IPS-20b (cell line): ENCODE data around the gene DRP2.

Experiments used
- H3K27ac ChIP-seq: one replicate; pipeline ENCODE4 v1.5.1; 2013; ENCODE audit warnings: low read length
- H3K27me3 ChIP-seq: 2 replicates; pipeline ENCODE4 v1.6.1; 2013; ENCODE audit warnings: mild to moderate bottlenecking, low read length, inconsistent platforms; ENCODE audit not compliant: insufficient read depth
- H3K36me3 ChIP-seq: 2 replicates; pipeline ENCODE4 v1.6.1; 2013; ENCODE audit warnings: low read depth, mild to moderate bottlenecking, inconsistent platforms, low read length, moderate library complexity; ENCODE audit not compliant: insufficient read depth
- H3K4me1 ChIP-seq: 2 replicates; pipeline ENCODE4 v1.6.1; 2013; ENCODE audit warnings: mild to moderate bottlenecking, control low read depth, inconsistent platforms, low read length, moderate library complexity; ENCODE audit not compliant: insufficient read depth
- H3K4me3 ChIP-seq: 2 replicates; pipeline ENCODE4 v1.5.1; 2013; ENCODE audit warnings: mild to moderate bottlenecking, low read length, inconsistent platforms
- H3K9ac ChIP-seq: 2 replicates; pipeline ENCODE4 v1.6.1; 2013; ENCODE audit warnings: low read depth, mild to moderate bottlenecking, inconsistent platforms, low read length, moderate library complexity
- H3K9me3 ChIP-seq: 2 replicates; pipeline ENCODE4 v1.6.1; 2013; ENCODE audit warnings: mild to moderate bottlenecking, low read depth, low read length, inconsistent platforms; ENCODE audit not compliant: insufficient read depth

DRP2 gene

DNA sequence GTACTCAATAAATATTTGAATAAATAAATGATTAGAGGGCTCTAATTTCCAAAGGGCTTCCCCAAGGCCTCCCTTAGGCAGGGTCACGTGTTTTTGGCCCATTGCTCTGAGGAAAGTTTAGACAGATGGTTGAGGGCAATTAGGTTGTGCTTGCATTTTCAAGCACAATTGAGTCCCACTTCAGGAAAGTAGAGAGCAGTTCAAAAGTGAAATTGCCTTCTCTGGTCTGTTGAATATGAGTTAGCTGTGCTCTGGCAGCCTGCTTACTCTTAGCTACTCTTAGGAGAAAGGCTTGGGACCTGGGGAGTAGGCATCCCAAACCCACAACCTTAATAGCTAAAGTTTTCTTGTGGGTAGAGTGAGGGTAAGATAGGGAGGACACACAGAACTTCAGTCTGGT, 9.0 kb upstream of the DRP2 start:
- Histone ChIP-seq H3K4me3 (no peak overlapping the region), H3K27ac (no peak overlapping the region), H3K9ac (no peak overlapping the region), H3K27me3 (no peaks in the 10 kb centered on the region), H3K9me3 (no peaks in the 10 kb centered on the region), H3K36me3 (no peaks in the 10 kb centered on the region), H3K4me1 (peaks cover 5% of the 10 kb centered on the region)

DNA sequence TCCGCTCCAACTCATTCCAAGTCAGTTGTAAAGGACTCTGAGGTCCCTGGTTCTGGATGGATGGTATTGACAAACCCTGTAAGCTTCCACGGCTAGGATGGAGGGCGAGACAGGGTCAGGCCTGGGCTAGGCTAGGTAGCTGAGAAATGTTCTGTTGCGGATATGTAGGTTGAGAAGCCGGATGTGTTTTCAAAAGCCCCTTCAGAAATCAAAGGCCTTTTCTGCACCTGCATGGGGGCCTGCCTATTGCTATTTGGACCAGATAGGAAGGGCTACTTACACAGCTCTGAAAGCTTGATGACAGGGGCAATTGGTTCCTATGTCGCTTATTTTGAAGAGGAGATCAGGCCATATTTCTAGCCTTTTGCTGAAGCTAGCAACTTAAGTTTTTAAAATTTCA, 1.9 kb upstream of the DRP2 start:
- Histone ChIP-seq H3K9ac (no peak overlapping the region), H3K27ac (no peak overlapping the region), H3K4me1 (no peaks in the 10 kb centered on the region), H3K27me3 (no peaks in the 10 kb centered on the region), H3K9me3 (no peaks in the 10 kb centered on the region), H3K4me3 (no peak overlapping the region), H3K36me3 (no peaks in the 10 kb centered on the region)

DNA sequence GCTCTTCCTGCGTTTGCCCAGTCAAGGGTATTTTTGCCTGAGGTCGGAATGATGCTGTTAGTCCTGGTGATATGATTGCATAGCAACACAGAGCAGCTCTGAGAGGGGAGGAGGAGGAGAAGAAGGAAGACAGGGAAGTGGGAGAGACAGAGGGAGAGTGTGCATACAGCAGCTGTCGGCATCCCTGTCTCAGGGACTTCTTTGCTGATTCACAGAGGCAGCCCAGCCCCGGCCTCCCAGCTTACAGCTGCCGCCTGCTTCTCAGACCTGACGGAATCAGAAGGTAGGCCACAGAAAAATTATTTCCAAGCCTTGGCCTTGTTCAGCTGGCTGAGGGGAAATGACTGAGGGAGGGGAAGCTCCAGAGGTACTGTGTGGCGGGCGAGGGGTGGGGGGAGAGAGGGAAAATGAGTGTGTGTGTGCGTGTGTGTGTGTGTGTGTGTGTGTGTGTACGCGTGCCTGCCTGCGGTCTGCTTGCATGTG, 319 bp downstream of the DRP2 start:
- Histone ChIP-seq H3K4me3 (no peak overlapping the region), H3K9me3 (no peaks in the 10 kb centered on the region), H3K27ac (no peak overlapping the region)

DNA sequence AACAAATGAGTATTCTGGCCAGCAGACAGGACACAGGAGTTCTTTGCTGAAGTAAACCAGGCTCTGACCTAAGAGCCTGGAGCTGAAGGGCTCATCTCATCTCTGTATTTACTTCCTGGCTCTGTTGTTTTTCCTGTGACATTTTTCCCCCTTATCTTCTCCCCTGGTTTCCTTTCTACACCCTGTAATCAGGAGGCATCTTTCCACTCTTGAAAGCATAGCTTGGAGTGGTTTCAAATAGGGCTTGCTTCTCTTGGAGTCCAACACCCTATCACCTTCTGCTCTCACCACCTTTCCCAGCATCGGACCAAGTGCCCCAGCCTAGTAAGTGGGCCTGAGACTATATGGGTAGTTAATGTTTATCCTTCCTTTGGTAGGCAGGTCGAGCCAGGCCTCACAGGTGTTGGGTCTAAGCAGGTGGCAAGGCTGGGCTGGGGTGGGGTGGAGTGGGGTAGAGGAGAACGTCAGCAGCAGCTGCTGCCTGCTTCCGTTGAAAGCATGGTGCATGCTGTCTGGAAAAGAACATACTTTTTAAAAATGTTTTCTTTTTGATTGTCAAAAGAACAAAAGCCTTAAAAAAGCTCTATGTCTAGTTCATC, 1.2 kb downstream of the DRP2 start:
- no peaks in the 10 kb centered on the region for H3K27me3 ChIP-seq
- no peak overlapping the region for H3K27ac ChIP-seq
- H3K9me3 ChIP-seq: no peaks in the 10 kb centered on the region
- H3K36me3 ChIP-seq: no peaks in the 10 kb centered on the region
- no peaks in the 10 kb centered on the region for H3K4me1 ChIP-seq
- H3K4me3 ChIP-seq: no peak overlapping the region
- H3K9ac ChIP-seq: no peak overlapping the region

More for the DNA sequence above, 319 bp downstream of the DRP2 start:
- H3K4me1 ChIP-seq: no peaks in the 10 kb centered on the region
- H3K9ac ChIP-seq: peak overlapping the region; percentile 37; the same call in 1 of the 2 replicates
- no peaks in the 10 kb centered on the region for H3K27me3 ChIP-seq
- H3K36me3 ChIP-seq: no peaks in the 10 kb centered on the region

DNA sequence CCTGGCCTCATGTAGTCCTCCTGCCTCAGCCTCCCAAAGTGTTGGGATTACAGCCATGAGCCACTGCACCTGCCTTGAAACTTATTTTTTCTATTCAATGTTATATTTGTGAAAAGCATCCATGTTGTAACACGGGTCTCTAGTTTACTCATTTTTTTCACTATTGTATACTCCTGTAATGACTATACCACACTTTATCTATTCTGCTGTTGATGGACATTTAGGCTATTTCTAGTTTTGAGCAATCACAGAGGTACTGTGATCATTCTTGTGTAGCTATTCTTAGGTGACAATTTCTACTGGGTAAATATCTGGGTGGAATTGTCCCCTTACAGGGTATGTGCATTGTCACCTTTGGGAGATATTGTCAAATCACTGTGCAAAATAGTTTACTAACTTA, 3.6 kb downstream of the DRP2 start:
- Histone ChIP-seq H3K4me1 (no peaks in the 10 kb centered on the region), H3K4me3 (no peak overlapping the region), H3K9ac (no peak overlapping the region), H3K27ac (no peak overlapping the region), H3K9me3 (no peaks in the 10 kb centered on the region), H3K36me3 (no peaks in the 10 kb centered on the region), H3K27me3 (no peaks in the 10 kb centered on the region)

DNA sequence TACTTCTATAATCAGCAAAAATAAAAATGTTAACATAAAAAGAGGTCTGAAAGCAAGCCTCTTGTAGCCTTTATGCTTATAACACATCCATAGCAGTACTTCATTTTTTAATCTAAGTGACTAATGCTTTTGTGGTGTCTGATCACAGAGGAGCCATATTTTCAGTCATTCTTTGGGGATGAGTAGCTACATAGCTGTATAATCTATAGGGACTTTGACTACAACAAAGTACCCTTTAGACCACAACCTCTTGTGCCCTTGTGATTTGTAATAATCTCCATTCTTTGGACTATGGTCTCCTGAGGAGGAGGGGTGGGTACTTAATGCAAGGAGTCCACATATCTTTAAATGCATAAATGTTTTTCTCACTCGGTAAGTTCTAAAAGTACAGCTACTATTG, 9.6 kb downstream of the DRP2 start:
- H3K27ac ChIP-seq: no peak overlapping the region

DNA sequence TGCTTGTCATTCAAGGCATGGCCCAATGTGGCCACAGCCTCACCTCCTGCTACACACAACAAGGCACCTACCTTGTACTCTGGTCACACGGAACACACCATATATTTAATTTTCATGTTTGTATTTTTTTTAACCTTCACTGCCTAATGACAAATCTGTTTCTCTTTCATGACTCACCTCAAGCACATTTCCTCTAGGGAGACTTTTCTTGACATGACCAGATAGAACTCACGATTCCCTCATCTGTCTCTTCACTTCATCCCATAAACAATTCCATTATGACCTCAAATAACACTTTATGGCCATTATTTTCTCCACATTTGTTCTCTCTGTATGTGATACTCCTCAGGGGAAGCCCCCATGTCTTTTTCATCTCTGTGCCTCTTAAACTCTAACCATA, 11.1 kb downstream of the DRP2 start:
- H3K4me1 ChIP-seq: no peaks in the 10 kb centered on the region
- H3K36me3 ChIP-seq: no peaks in the 10 kb centered on the region
- no peak overlapping the region for H3K4me3 ChIP-seq
- H3K9me3 ChIP-seq: no peaks in the 10 kb centered on the region
- H3K27me3 ChIP-seq: no peaks in the 10 kb centered on the region
- no peak overlapping the region for H3K27ac ChIP-seq
- H3K9ac ChIP-seq: no peak overlapping the region

More for the DNA sequence above, 9.6 kb downstream of the DRP2 start:
- no peak overlapping the region for H3K9ac ChIP-seq
- H3K9me3 ChIP-seq: no peaks in the 10 kb centered on the region
- H3K4me3 ChIP-seq: no peak overlapping the region
- H3K27me3 ChIP-seq: no peaks in the 10 kb centered on the region
- H3K4me1 ChIP-seq: no peaks in the 10 kb centered on the region
- H3K36me3 ChIP-seq: no peaks in the 10 kb centered on the region

DNA sequence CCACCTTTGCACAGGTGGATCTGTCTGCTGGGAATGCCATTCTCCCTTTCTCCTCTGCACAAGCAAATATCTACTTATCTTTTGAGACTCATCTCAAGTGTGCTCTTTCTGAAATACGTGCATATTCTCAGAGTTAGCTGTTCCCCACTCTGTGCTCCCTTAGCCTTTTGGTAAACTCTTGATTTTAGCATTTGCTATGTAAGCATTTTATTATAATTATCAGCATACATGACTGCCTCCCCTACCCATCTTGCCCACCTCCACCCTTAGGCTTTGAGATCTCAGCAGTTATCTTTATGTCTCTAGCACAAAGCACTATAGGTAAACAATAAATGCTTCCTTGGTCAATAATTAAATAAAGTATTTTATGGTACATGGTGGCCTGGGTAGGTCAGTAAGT, 11.5 kb downstream of the DRP2 start:
- no peak overlapping the region for H3K4me3 ChIP-seq
- no peaks in the 10 kb centered on the region for H3K36me3 ChIP-seq
- H3K4me1 ChIP-seq: no peaks in the 10 kb centered on the region
- H3K9ac ChIP-seq: no peak overlapping the region
- H3K27ac ChIP-seq: no peak overlapping the region
- no peaks in the 10 kb centered on the region for H3K27me3 ChIP-seq
- H3K9me3 ChIP-seq: no peaks in the 10 kb centered on the region

DNA sequence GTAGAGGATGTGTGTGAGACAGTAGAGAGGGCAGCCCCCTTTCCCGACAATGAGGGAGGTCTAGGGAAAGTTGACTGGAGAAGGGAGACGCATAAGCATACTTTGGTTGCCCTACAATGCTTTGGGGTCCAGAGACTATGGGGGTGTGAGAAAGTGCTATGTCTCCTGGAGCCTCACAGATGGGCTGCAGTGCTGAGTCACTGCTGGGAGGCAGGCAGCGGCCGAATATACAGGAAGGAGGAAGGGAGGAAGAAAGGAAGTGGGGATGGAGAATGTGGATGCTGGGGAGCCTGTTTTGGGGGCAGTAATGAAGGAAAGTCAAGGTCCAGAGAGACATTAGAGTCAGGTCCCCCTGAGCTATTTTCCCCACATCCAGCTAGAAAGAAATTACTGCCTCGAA, 12.7 kb downstream of the DRP2 start:
- H3K36me3 ChIP-seq: no peaks in the 10 kb centered on the region
- H3K4me3 ChIP-seq: no peak overlapping the region
- H3K9me3 ChIP-seq: no peaks in the 10 kb centered on the region
- no peaks in the 10 kb centered on the region for H3K4me1 ChIP-seq
- no peaks in the 10 kb centered on the region for H3K27me3 ChIP-seq
- H3K9ac ChIP-seq: no peak overlapping the region
- H3K27ac ChIP-seq: no peak overlapping the region

DNA sequence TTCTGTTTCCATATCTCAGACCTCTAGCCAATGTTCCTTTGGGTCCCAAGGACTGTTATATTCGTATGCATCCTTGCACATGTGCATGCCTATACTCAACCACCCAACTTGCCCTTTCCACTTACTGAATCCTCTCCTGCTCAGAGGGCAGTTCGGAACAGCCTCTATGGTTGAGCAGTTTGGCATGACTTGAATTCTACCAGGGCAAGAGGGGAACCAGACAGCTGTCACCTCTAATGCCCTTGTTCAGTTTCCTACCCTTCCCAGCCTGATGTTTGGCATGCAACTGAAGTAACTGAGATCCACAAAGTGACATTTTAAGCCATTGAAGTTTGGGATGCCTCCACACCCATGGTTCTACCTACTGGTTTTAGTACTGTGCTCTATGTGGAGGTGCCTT, 17.5 kb downstream of the DRP2 start:
- H3K9ac ChIP-seq: no peak overlapping the region
- no peaks in the 10 kb centered on the region for H3K9me3 ChIP-seq
- no peak overlapping the region for H3K4me3 ChIP-seq
- no peaks in the 10 kb centered on the region for H3K4me1 ChIP-seq
- H3K36me3 ChIP-seq: no peaks in the 10 kb centered on the region
- no peak overlapping the region for H3K27ac ChIP-seq
- H3K27me3 ChIP-seq: no peaks in the 10 kb centered on the region

DNA sequence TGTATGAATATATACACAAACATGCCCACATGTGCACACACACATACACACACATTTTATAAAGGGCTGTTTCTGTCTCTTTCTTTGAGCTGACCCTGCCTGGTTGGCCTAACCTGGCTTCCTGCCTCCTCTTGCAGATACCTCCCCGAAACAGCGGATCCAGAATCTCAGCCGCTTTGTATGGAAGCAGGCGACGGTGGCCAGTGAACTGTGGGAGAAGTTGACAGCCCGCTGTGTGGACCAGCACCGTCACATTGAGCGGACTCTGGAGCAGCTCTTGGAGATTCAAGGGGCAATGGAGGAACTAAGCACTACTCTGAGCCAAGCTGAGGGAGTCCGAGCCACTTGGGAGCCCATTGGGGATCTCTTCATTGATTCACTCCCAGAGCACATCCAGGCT, 21.9 kb downstream of the DRP2 start:
- Histone ChIP-seq H3K9ac (no peak overlapping the region), H3K4me1 (no peaks in the 10 kb centered on the region)

DNA sequence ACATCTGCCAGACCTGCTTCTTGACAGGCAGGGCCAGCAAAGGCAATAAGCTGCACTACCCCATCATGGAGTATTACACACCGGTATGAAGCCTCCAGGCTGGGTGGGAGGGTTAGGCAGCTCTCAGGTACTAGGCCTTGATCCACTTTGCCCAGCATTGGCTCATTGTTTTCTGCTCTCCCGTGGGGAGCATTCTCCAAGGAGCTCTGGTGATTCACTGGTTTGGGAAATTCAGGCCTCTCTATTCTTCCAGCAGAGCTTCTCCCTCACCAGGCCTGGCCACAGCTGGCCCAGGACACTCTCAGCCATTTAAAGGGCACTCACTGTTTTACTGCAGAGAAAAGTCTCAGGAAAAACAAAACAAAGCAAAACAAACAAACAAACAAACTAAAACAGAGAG, 33.0 kb downstream of the DRP2 start:
- no peaks in the 10 kb centered on the region for H3K36me3 ChIP-seq

More for the DNA sequence above, 21.9 kb downstream of the DRP2 start:
- H3K4me3 ChIP-seq: no peak overlapping the region
- no peaks in the 10 kb centered on the region for H3K27me3 ChIP-seq
- H3K9me3 ChIP-seq: no peaks in the 10 kb centered on the region
- no peak overlapping the region for H3K27ac ChIP-seq
- H3K36me3 ChIP-seq: no peaks in the 10 kb centered on the region

More for the DNA sequence above, 33.0 kb downstream of the DRP2 start:
- Histone ChIP-seq H3K9me3 (no peaks in the 10 kb centered on the region), H3K27ac (no peak overlapping the region), H3K4me3 (no peak overlapping the region), H3K4me1 (no peaks in the 10 kb centered on the region), H3K9ac (no peak overlapping the region), H3K27me3 (no peaks in the 10 kb centered on the region)
